H9 (cell line): Measurements from ENCODE around the gene CFAP77. TPM values are rescaled to one million over a fixed set of nuclear protein-coding genes. Genes with fewer than 3 reads are reported as not detected.

ENCODE experiments used
- DNase-seq: peaks from one replicate; pipeline ENCODE4 v3.0.0-alpha.2; 2017
- H2AFZ ChIP-seq: one replicate; pipeline ENCODE4 v1.6.1; 2013; ENCODE audit warnings: mild to moderate bottlenecking, low read length, control low read depth, moderate library complexity
- H2AK5ac ChIP-seq: 2 replicates; pipeline ENCODE4 v1.6.1; 2013; ENCODE audit warnings: low read length, control low read depth, mixed read lengths; ENCODE audit not compliant: insufficient read length
- H2BK120ac ChIP-seq: one replicate; pipeline ENCODE4 v1.6.1; 2013; ENCODE audit warnings: low read depth, mild to moderate bottlenecking, low read length, control low read depth, inconsistent platforms; ENCODE audit not compliant: poor library complexity, severe bottlenecking
- H2BK12ac ChIP-seq: 2 replicates; pipeline ENCODE4 v1.6.1; 2013; ENCODE audit warnings: low read length, control low read depth, mixed read lengths, low read depth; ENCODE audit not compliant: insufficient read length
- H2BK15ac ChIP-seq: 2 replicates; pipeline ENCODE4 v1.6.1; 2013; ENCODE audit warnings: low read depth, low read length, control low read depth
- H2BK20ac ChIP-seq: one replicate; pipeline ENCODE4 v1.6.1; 2013; ENCODE audit warnings: low read depth, mild to moderate bottlenecking, low read length, control low read depth, inconsistent platforms; ENCODE audit not compliant: poor library complexity, severe bottlenecking
- H2BK5ac ChIP-seq: 2 replicates; pipeline ENCODE4 v1.6.1; 2013; ENCODE audit warnings: low read length, control low read depth, mixed read lengths; ENCODE audit not compliant: insufficient read length
- H3K14ac ChIP-seq: 2 replicates; pipeline ENCODE4 v1.6.1; 2013; ENCODE audit warnings: low read length, control low read depth; ENCODE audit not compliant: insufficient read depth
- H3K18ac ChIP-seq: 2 replicates; pipeline ENCODE4 v1.6.1; 2013; ENCODE audit warnings: low read depth, mild to moderate bottlenecking, mixed read lengths, low read length, control low read depth; ENCODE audit not compliant: insufficient read length
- H3K23ac ChIP-seq: 2 replicates; pipeline ENCODE4 v1.6.1; 2013; ENCODE audit warnings: low read length, control low read depth, mixed read lengths, low read depth; ENCODE audit not compliant: insufficient read length
- H3K23me2 ChIP-seq: 2 replicates; pipeline ENCODE4 v1.6.1; 2013; ENCODE audit warnings: low read depth, mild to moderate bottlenecking, mixed read lengths, low read length, control low read depth; ENCODE audit not compliant: insufficient read length, poor library complexity, severe bottlenecking
- H3K27ac ChIP-seq: 2 replicates; pipeline ENCODE4 v1.5.1; 2013; ENCODE audit warnings: low read length, control low read depth, mixed read lengths, low read depth; ENCODE audit not compliant: insufficient read length
- H3K27me3 ChIP-seq: 2 replicates; pipeline ENCODE4 v1.6.1; 2013; ENCODE audit warnings: low read length, control low read depth, inconsistent platforms; ENCODE audit not compliant: insufficient read depth
- H3K4ac ChIP-seq: 2 replicates; pipeline ENCODE4 v1.6.1; 2013; ENCODE audit warnings: low read depth, mild to moderate bottlenecking, control low read depth, inconsistent platforms, low read length, moderate library complexity
- H3K4me1 ChIP-seq: 2 replicates; pipeline ENCODE4 v1.6.1; 2013; ENCODE audit warnings: low read length, control low read depth, inconsistent platforms; ENCODE audit not compliant: insufficient read depth
- H3K4me2 ChIP-seq: 2 replicates; pipeline ENCODE4 v1.6.1; 2013; ENCODE audit warnings: low read length, control low read depth, mixed read lengths; ENCODE audit not compliant: insufficient read length, insufficient read depth
- H3K56ac ChIP-seq: 2 replicates; pipeline ENCODE4 v1.6.1; 2013; ENCODE audit warnings: low read depth, mild to moderate bottlenecking, mixed read lengths, low read length, control low read depth; ENCODE audit not compliant: insufficient read length
- H3K79me1 ChIP-seq: 2 replicates; pipeline ENCODE4 v1.6.1; 2013; ENCODE audit warnings: low read depth, mild to moderate bottlenecking, moderate library complexity, low read length, control low read depth, inconsistent platforms; ENCODE audit not compliant: insufficient read depth, poor library complexity, severe bottlenecking
- H3K79me2 ChIP-seq: 2 replicates; pipeline ENCODE4 v1.6.1; 2013; ENCODE audit warnings: low read length, control low read depth, inconsistent platforms; ENCODE audit not compliant: insufficient read depth
- H3K9ac ChIP-seq: 2 replicates; pipeline ENCODE4 v1.6.1; 2013; ENCODE audit warnings: low read length, control low read depth, mixed read lengths; ENCODE audit not compliant: insufficient read length; ENCODE audit errors: extremely low read depth
- H3K9me3 ChIP-seq: one replicate; pipeline ENCODE4 v1.6.1; 2013; ENCODE audit warnings: low read depth, low read length, inconsistent platforms; ENCODE audit not compliant: control insufficient read depth
- H3T11ph ChIP-seq: one replicate; pipeline ENCODE4 v1.6.1; 2013; ENCODE audit warnings: mild to moderate bottlenecking, low read length, control low read depth, inconsistent platforms
- H4K20me1 ChIP-seq: one replicate; pipeline ENCODE4 v1.6.1; 2013; ENCODE audit not compliant: control insufficient read depth, insufficient read length, insufficient read depth
- H4K5ac ChIP-seq: 2 replicates; pipeline ENCODE4 v1.6.1; 2013; ENCODE audit warnings: low read depth, mild to moderate bottlenecking, mixed read lengths, low read length, control low read depth; ENCODE audit not compliant: insufficient read length
- H4K8ac ChIP-seq: replicated peaks from 2 replicates; pipeline ENCODE4 v1.6.1; 2013; ENCODE audit warnings: low read length, control low read depth, mixed read lengths, low read depth; ENCODE audit not compliant: insufficient read length
- H4K91ac ChIP-seq: 2 replicates; pipeline ENCODE4 v1.6.1; 2013; ENCODE audit warnings: low read depth, mild to moderate bottlenecking, moderate library complexity, mixed read lengths, low read length, control low read depth; ENCODE audit not compliant: insufficient read length
- H3K27ac Mint-ChIP-seq, 3 experiments: 2 replicates in 2 of 3; 3 replicates in 1 of 3; pipeline ENCODE4 v1.8.0; 2020 to 2021; ENCODE audit warnings: mixed read lengths in 3 of 3, mild to moderate bottlenecking in 1 of 3, moderate library complexity in 1 of 3
- H3K27me3 Mint-ChIP-seq: 2 replicates; pipeline ENCODE4 v1.8.0; 2021; ENCODE audit warnings: low read depth, mild to moderate bottlenecking, moderate library complexity, mixed read lengths
- H3K36me3 Mint-ChIP-seq, 3 experiments: 2 replicates in 2 of 3; 3 replicates in 1 of 3; pipeline ENCODE4 v1.8.0; 2020 to 2021; ENCODE audit warnings: low read depth in 3 of 3, mixed read lengths in 3 of 3; ENCODE audit not compliant: insufficient read depth in 1 of 3
- H3K4me1 Mint-ChIP-seq, 2 experiments: 2 replicates each; pipeline ENCODE4 v1.8.0; 2020; ENCODE audit warnings: mixed read lengths in 2 of 2
- H3K4me3 Mint-ChIP-seq, 2 experiments: 2 replicates in 1 of 2; 3 replicates in 1 of 2; pipeline ENCODE4 v1.8.0; 2020 to 2021; ENCODE audit warnings: mild to moderate bottlenecking in 2 of 2, mixed read lengths in 2 of 2, moderate library complexity in 1 of 2
- H3K9me3 Mint-ChIP-seq, 2 experiments: 2 replicates in 1 of 2; 3 replicates in 1 of 2; pipeline ENCODE4 v1.8.0; 2020; ENCODE audit warnings: mild to moderate bottlenecking in 2 of 2, mixed read lengths in 2 of 2, moderate library complexity in 1 of 2
- WGBS: extraction: QIAGEN DNeasy Blood & Tissue Kit; methylation state at CpG from one replicate; pipeline ENCODE4 v1.1.7; 2013; ENCODE audit warnings: missing lambda C conversion rate, low lambda C conversion rate, mixed read lengths; ENCODE audit not compliant: insufficient read length; ENCODE audit errors: extremely low coverage; 5-methylcytosine and 5-hydroxymethylcytosine counted together
- total RNA-seq: library from RNA; stranded (reverse); gene quantifications from 2 replicates; pipeline ENCODE4 v1.2.1, GENCODE V29; 2021
- TF ChIP-seq, protein P1 (sequence below): fragments of 200-600 bp; sonication (generic); conservative IDR thresholded peaks from 3 replicates; pipeline ENCODE4 v1.8.0; 2021; ENCODE audit warnings: antibody characterized with exemption, mild to moderate bottlenecking

Gene CFAP77
- total RNA-seq, 1 experiment from 2014 or later: 0.72 TPM

DNA sequence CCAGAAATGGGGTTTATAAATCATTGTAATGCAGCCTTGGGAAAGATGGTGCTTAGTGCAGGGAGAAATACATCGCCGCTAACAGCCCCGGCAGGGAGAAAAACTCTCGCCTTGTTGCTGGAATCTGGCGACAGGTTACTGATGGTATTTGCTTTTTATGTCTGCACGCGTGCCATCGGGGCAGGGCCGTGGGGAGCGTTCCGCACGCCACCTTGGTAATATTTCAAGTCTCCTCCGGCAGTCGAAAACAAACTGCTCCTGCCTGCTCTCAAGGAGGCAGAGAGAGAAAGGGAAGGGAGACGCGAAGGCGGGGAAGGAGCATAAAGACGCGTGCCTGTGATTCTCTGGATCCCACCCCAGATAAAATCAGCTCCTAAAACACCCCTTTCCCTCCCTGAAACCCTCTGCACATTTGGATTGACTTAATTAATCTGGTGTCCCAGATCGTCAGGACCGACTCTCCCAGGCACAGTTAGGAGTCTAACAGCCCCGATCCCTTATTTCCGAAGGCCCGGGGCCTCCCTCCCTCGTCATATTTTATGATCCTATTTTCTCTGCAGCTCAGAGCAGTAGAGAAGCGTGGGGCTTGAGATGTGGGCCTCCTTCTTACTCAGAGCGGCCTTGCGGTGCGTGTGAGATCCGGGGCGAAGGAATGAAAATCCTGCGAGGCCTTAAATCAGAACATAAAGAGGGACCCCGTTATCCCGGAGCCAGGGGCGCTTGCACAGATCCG lies 47.7 kb downstream of the CFAP77 start:
- H2AFZ ChIP-seq: no peak overlapping the region
- H3K4me2 ChIP-seq: no peak overlapping the region
- H3K9me3 ChIP-seq: no peaks in the 10 kb centered on the region
- H2BK5ac ChIP-seq: no peak overlapping the region
- no peak for DNase-seq
- Mint-ChIP-seq H3K4me1 (peaks cover 14 to 15% of the 10 kb centered on the region in 2 experiments), H3K4me3 (no peak overlapping the region; a peak in 1 of 5 replicates), H3K36me3 (no peaks in the 10 kb centered on the region), H3K9me3 (no peaks in the 10 kb centered on the region), H3K27ac (peak overlapping the region in 2 of 3 experiments; percentile 49 to 56; a peak in 1 of 7 replicates), H3K27me3 (peaks cover 2% of the 10 kb centered on the region; the same call in 1 of the 2 replicates)
- H4K20me1 ChIP-seq: no peaks in the 10 kb centered on the region
- no peak overlapping the region for H3K18ac ChIP-seq
- H3K27ac ChIP-seq: no peak overlapping the region
- H3K79me1 ChIP-seq: no peaks in the 10 kb centered on the region
- no peak overlapping the region for H3K23ac ChIP-seq
- no peaks in the 10 kb centered on the region for H3K27me3 ChIP-seq
- H4K5ac ChIP-seq: no peak overlapping the region
- H3T11ph ChIP-seq: no peak overlapping the region
- no peak overlapping the region for H4K8ac ChIP-seq
- H2BK15ac ChIP-seq: no peak overlapping the region
- no peaks in the 10 kb centered on the region for H3K79me2 ChIP-seq
- no peak overlapping the region for H3K9ac ChIP-seq
- no peak overlapping the region for H3K56ac ChIP-seq
- no peak overlapping the region for H2BK12ac ChIP-seq
- H3K14ac ChIP-seq: no peak overlapping the region
- H3K4ac ChIP-seq: no peak overlapping the region
- TF ChIP-seq, protein P1, sequence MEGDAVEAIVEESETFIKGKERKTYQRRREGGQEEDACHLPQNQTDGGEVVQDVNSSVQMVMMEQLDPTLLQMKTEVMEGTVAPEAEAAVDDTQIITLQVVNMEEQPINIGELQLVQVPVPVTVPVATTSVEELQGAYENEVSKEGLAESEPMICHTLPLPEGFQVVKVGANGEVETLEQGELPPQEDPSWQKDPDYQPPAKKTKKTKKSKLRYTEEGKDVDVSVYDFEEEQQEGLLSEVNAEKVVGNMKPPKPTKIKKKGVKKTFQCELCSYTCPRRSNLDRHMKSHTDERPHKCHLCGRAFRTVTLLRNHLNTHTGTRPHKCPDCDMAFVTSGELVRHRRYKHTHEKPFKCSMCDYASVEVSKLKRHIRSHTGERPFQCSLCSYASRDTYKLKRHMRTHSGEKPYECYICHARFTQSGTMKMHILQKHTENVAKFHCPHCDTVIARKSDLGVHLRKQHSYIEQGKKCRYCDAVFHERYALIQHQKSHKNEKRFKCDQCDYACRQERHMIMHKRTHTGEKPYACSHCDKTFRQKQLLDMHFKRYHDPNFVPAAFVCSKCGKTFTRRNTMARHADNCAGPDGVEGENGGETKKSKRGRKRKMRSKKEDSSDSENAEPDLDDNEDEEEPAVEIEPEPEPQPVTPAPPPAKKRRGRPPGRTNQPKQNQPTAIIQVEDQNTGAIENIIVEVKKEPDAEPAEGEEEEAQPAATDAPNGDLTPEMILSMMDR: no peak
- H4K91ac ChIP-seq: no peak overlapping the region
- H3K4me1 ChIP-seq: no peaks in the 10 kb centered on the region
- WGBS: no CpG with 5 or more reads among the region's 36 CpGs
- H3K23me2 ChIP-seq: no peaks in the 10 kb centered on the region
- no peak overlapping the region for H2AK5ac ChIP-seq
- H2BK20ac ChIP-seq: no peak overlapping the region
- no peak overlapping the region for H2BK120ac ChIP-seq
